GM12878 (cell line): Measurements from ENCODE around the gene METTL23. TPM values are rescaled to one million over a fixed set of nuclear protein-coding genes. Genes with fewer than 3 reads are reported as not detected.

Experiments
- BCL3 ChIP-seq: IDR thresholded peaks from 2 replicates; pipeline ENCODE4 v1.6.1; 2011; ENCODE audit warnings: borderline replicate concordance, low read depth, mild to moderate bottlenecking, moderate library complexity, low read length; ENCODE audit not compliant: insufficient read depth, poor library complexity, severe bottlenecking
- CBFB ChIP-seq: IDR thresholded peaks from 2 replicates; pipeline ENCODE4 v1.6.1; 2016; ENCODE audit warnings: antibody characterized with exemption, low read depth
- ELK1 ChIP-seq: IDR thresholded peaks from 2 replicates; pipeline ENCODE4 v1.6.1; 2012; ENCODE audit warnings: low read depth, low read length, improper control_type of control experiment
- ESRRA ChIP-seq: IDR thresholded peaks from 2 replicates; pipeline ENCODE4 v1.6.1; 2012; ENCODE audit warnings: mild to moderate bottlenecking, low read length, improper control_type of control experiment
- FOXK2 ChIP-seq: fragments of 450-650 bp; IDR thresholded peaks from 2 replicates; pipeline ENCODE4 v1.6.1; 2017; ENCODE audit warnings: mild to moderate bottlenecking, moderate library complexity
- GATAD2B ChIP-seq: fragments of 450-650 bp; conservative IDR thresholded peaks from 2 replicates; pipeline ENCODE4 v1.6.1; 2017; ENCODE audit warnings: low read depth, mild to moderate bottlenecking, moderate library complexity
- MEF2A ChIP-seq: IDR thresholded peaks from 2 replicates; pipeline ENCODE4 v1.6.1; 2011; ENCODE audit warnings: low read depth, mild to moderate bottlenecking, low read length, moderate library complexity; ENCODE audit not compliant: insufficient read depth
- MEF2B ChIP-seq: fragments of 450-650 bp; IDR thresholded peaks from 2 replicates; pipeline ENCODE4 v1.6.1; 2018; ENCODE audit warnings: mild to moderate bottlenecking, moderate library complexity; ENCODE audit not compliant: partially characterized antibody, poor library complexity, severe bottlenecking
- POLR2AphosphoS5 ChIP-seq: IDR thresholded peaks from 2 replicates; pipeline ENCODE4 v1.6.1; 2011; ENCODE audit warnings: mild to moderate bottlenecking, low read length, inconsistent platforms
- RELA ChIP-seq: fragments of 450-650 bp; IDR thresholded peaks from 2 replicates; pipeline ENCODE4 v1.8.0; 2014; ENCODE audit warnings: borderline replicate concordance; ENCODE audit not compliant: partially characterized antibody
- STAT1 ChIP-seq: fragments of 450-650 bp; conservative IDR thresholded peaks from 2 replicates; pipeline ENCODE4 v1.6.1; 2014; ENCODE audit warnings: antibody characterized with exemption, mild to moderate bottlenecking
- SUZ12 ChIP-seq: fragments of 200-600 bp; sonication (generic); IDR thresholded peaks from one replicate; pipeline ENCODE4 v1.6.1; 2018; ENCODE audit warnings: antibody characterized with exemption, mild to moderate bottlenecking; ENCODE audit not compliant: unreplicated experiment
- USF1 ChIP-seq: IDR thresholded peaks from 2 replicates; pipeline ENCODE4 v1.6.1; 2011; ENCODE audit warnings: borderline replicate concordance, low read depth, mild to moderate bottlenecking, moderate library complexity, mixed read lengths, low read length; ENCODE audit not compliant: insufficient read depth; ENCODE audit errors: extremely low read length
- polyA plus RNA-seq, 11 experiments: library from polyadenylated mRNA; depleted of rRNA in 4 of 11; unstranded in 6 of 11; stranded (reverse) in 5 of 11; fragments of >200 nt; fragmentation: Nextera tagmentation in 4 of 11; fragmentation: Illumina TruSeq in 1 of 11; extraction: Ambion mirVana in 4 of 11; extraction: Trizol in 1 of 11; gene quantifications; 1 replicate in 1 of 11; 2 replicates in 10 of 11; pipeline versions ENCODE4 v1.2.1 to v1.2.3, GENCODE V29; 2011 to 2016; ENCODE audit warnings: inconsistent platforms in 2 of 11, missing spikeins in 2 of 11, low read depth in 1 of 11
- total RNA-seq, 4 experiments: library from RNA; depleted of rRNA in 3 of 4; stranded (reverse); fragments of >200 nt in 3 of 4; fragmentation: Illumina TruSeq in 1 of 4; extraction: Trizol in 1 of 4; gene quantifications; 2 replicates each; pipeline versions ENCODE4 v1.2.1 to v1.2.3, GENCODE V29; 2013 to 2021
- TF ChIP-seq, protein P1 (sequence below): fragments of 450-650 bp; IDR thresholded peaks from 2 replicates; pipeline ENCODE4 v1.6.1; 2016; ENCODE audit warnings: mild to moderate bottlenecking
- TF ChIP-seq, protein P2 (sequence below): fragments of 450-650 bp; IDR thresholded peaks from 2 replicates; pipeline ENCODE4 v1.6.1; 2016; ENCODE audit warnings: mild to moderate bottlenecking, moderate library complexity, borderline replicate concordance
- TF ChIP-seq, protein P3 (sequence below): IDR thresholded peaks from 2 replicates; pipeline ENCODE4 v1.6.1; 2011; ENCODE audit warnings: low read depth, mild to moderate bottlenecking, low read length, moderate library complexity, borderline replicate concordance; ENCODE audit errors: extremely low read depth

The METTL23 gene
- total and polyA plus RNA-seq, 10 of the 15 experiments (the other 5 are each of a cell fraction or from before 2014, with no cell fraction given): 25.6 to 61.5 (median 30.9) TPM

GRCh38 chr17:76726776-76727718, at the start of gene METTL23 (continued):
- TF ChIP-seq RELA (peak; percentile 72), GATAD2B (peak; percentile 45; the same call in 1 of the 2 replicates), STAT1 (0 out of 2 replicates have a peak, but pooled peaks have one; percentile 46), FOXK2 (no peak; the same call in 1 of the 2 replicates), USF1 (peak; percentile 84), CBFB (no peak; the same call in 1 of the 2 replicates), ELK1 (peak; percentile 86), MEF2B (peak; percentile 63), ESRRA (peak; percentile 12; the same call in 1 of the 2 replicates), MEF2A (peak; percentile 44; the same call in 1 of the 2 replicates), BCL3 (no peak), POLR2AphosphoS5 (peak; percentile 83; the same call in 1 of the 2 replicates), SUZ12 (no peak)
- TF ChIP-seq, protein P1, sequence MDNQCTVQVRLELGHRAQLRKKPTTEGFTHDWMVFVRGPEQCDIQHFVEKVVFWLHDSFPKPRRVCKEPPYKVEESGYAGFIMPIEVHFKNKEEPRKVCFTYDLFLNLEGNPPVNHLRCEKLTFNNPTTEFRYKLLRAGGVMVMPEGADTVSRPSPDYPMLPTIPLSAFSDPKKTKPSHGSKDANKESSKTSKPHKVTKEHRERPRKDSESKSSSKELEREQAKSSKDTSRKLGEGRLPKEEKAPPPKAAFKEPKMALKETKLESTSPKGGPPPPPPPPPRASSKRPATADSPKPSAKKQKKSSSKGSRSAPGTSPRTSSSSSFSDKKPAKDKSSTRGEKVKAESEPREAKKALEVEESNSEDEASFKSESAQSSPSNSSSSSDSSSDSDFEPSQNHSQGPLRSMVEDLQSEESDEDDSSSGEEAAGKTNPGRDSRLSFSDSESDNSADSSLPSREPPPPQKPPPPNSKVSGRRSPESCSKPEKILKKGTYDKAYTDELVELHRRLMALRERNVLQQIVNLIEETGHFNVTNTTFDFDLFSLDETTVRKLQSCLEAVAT: peak; percentile 23; the same call in 1 of the 2 replicates
- TF ChIP-seq, protein P2, sequence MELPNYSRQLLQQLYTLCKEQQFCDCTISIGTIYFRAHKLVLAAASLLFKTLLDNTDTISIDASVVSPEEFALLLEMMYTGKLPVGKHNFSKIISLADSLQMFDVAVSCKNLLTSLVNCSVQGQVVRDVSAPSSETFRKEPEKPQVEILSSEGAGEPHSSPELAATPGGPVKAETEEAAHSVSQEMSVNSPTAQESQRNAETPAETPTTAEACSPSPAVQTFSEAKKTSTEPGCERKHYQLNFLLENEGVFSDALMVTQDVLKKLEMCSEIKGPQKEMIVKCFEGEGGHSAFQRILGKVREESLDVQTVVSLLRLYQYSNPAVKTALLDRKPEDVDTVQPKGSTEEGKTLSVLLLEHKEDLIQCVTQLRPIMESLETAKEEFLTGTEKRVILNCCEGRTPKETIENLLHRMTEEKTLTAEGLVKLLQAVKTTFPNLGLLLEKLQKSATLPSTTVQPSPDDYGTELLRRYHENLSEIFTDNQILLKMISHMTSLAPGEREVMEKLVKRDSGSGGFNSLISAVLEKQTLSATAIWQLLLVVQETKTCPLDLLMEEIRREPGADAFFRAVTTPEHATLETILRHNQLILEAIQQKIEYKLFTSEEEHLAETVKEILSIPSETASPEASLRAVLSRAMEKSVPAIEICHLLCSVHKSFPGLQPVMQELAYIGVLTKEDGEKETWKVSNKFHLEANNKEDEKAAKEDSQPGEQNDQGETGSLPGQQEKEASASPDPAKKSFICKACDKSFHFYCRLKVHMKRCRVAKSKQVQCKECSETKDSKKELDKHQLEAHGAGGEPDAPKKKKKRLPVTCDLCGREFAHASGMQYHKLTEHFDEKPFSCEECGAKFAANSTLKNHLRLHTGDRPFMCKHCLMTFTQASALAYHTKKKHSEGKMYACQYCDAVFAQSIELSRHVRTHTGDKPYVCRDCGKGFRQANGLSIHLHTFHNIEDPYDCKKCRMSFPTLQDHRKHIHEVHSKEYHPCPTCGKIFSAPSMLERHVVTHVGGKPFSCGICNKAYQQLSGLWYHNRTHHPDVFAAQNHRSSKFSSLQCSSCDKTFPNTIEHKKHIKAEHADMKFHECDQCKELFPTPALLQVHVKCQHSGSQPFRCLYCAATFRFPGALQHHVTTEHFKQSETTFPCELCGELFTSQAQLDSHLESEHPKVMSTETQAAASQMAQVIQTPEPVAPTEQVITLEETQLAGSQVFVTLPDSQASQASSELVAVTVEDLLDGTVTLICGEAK: peak; percentile 59; the same call in 1 of the 2 replicates
- TF ChIP-seq, protein P3, sequence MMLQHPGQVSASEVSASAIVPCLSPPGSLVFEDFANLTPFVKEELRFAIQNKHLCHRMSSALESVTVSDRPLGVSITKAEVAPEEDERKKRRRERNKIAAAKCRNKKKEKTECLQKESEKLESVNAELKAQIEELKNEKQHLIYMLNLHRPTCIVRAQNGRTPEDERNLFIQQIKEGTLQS: peak; percentile 3; the same call in 1 of the 2 replicates
